WTC11 (cell line): Measurements from ENCODE around the gene CHERP. TPM values are rescaled to one million over a fixed set of nuclear protein-coding genes. Genes with fewer than 3 reads are reported as not detected.
"Not testable (repeated sequence)": the region's sequence is repeated elsewhere in the genome, so short reads cannot be mapped to it uniquely, and the experiment has no call there.

ENCODE experiments used
- ATAC-seq: fragments of 200-7000 bp; cut with Tn5 transposase; 2 replicates; pipeline ENCODE4 v1.10.0; 2021; ENCODE audit warnings: mild to moderate bottlenecking, moderate library complexity
- CTCF ChIA-PET: fragments of 300-600 bp; sonication (Branson Sonifier 250); formaldehyde crosslinking; loops from one replicate; lab custom pipeline; 2021; ENCODE audit warnings: antibody characterized with exemption; lab: Charles Lee
- POLR2A ChIA-PET: fragments of 350-600 bp; sonication (Branson Sonifier 250); formaldehyde crosslinking; loops from one replicate; lab custom pipeline; 2021; ENCODE audit warnings: antibody characterized with exemption; lab: Charles Lee
- DNase-seq: peaks from one replicate; pipeline ENCODE4 v3.0.0; 2021; ENCODE audit warnings: low spot score
- H3K27ac Mint-ChIP-seq: 2 replicates; pipeline ENCODE4 v1.8.0; 2021; ENCODE audit warnings: mixed read lengths
- H3K27me3 Mint-ChIP-seq: 2 replicates; pipeline ENCODE4 v1.8.0; 2021; ENCODE audit warnings: low read depth, mild to moderate bottlenecking, moderate library complexity, mixed read lengths
- H3K36me3 Mint-ChIP-seq: 2 replicates; pipeline ENCODE4 v1.8.0; 2021; ENCODE audit warnings: mixed read lengths
- H3K4me1 Mint-ChIP-seq: 2 replicates; pipeline ENCODE4 v1.8.0; 2022; ENCODE audit warnings: mixed read lengths
- H3K4me3 Mint-ChIP-seq: 2 replicates; pipeline ENCODE4 v1.8.0; 2021; ENCODE audit warnings: mild to moderate bottlenecking, moderate library complexity, mixed read lengths
- H3K9me3 Mint-ChIP-seq: 2 replicates; pipeline ENCODE4 v1.8.0; 2021; ENCODE audit warnings: mixed read lengths
- AFF4 ChIP-seq: sonication (generic); formaldehyde crosslinking; IDR thresholded peaks from 2 replicates; pipeline ENCODE4 v1.8.1; 2023; ENCODE audit warnings: mild to moderate bottlenecking, missing genetic modification reagents, borderline replicate concordance
- ATF1 ChIP-seq: sonication (generic); formaldehyde crosslinking; IDR thresholded peaks from 2 replicates; pipeline ENCODE4 v1.8.1; 2023; ENCODE audit warnings: mild to moderate bottlenecking, moderate library complexity, missing genetic modification reagents
- ESRRA ChIP-seq: sonication (generic); formaldehyde crosslinking; IDR thresholded peaks from 2 replicates; pipeline ENCODE4 v1.8.1; 2022; ENCODE audit warnings: mild to moderate bottlenecking, missing genetic modification reagents, borderline replicate concordance
- FOXP4 ChIP-seq: sonication (generic); formaldehyde crosslinking; IDR thresholded peaks from 2 replicates; pipeline ENCODE4 v1.8.0; 2022; ENCODE audit warnings: mild to moderate bottlenecking, missing genetic modification reagents
- GTF2I ChIP-seq: fragments of 250-450 bp; sonication (Bioruptor Pico); conservative IDR thresholded peaks from 2 replicates; pipeline ENCODE4 v1.4.0; 2021; ENCODE audit warnings: mild to moderate bottlenecking
- IRF2 ChIP-seq: sonication (generic); formaldehyde crosslinking; IDR thresholded peaks from 2 replicates; pipeline ENCODE4 v1.8.0; 2022; ENCODE audit warnings: low read depth, missing genetic modification reagents, borderline replicate concordance
- NR1H2 ChIP-seq: sonication (generic); formaldehyde crosslinking; IDR thresholded peaks from 2 replicates; pipeline ENCODE4 v1.9.0; 2021; ENCODE audit warnings: mild to moderate bottlenecking, moderate library complexity, missing genetic modification reagents
- TEAD1 ChIP-seq: sonication (generic); formaldehyde crosslinking; IDR thresholded peaks from 2 replicates; pipeline ENCODE4 v1.8.0; 2022; ENCODE audit warnings: mild to moderate bottlenecking, missing genetic modification reagents
- ZNF121 ChIP-seq: sonication (generic); formaldehyde crosslinking; IDR thresholded peaks from 2 replicates; pipeline ENCODE4 v1.8.0; 2023; ENCODE audit warnings: missing genetic modification reagents
- ZNF532 ChIP-seq: fragments of 250-450 bp; sonication (Bioruptor Pico); IDR thresholded peaks from 2 replicates; pipeline ENCODE4 v1.9.0; 2021; ENCODE audit warnings: mild to moderate bottlenecking, borderline replicate concordance
- total RNA-seq: library from RNA; stranded (reverse); gene quantifications from 3 replicates; pipeline ENCODE4 v1.2.3, GENCODE V29; 2021
- TF ChIP-seq, protein P1 (sequence below): sonication (generic); formaldehyde crosslinking; IDR thresholded peaks from 2 replicates; pipeline ENCODE4 v1.8.1; 2022; ENCODE audit warnings: missing genetic modification reagents, borderline replicate concordance
- TF ChIP-seq, protein P2 (sequence below): sonication (generic); formaldehyde crosslinking; IDR thresholded peaks from 2 replicates; pipeline ENCODE4 v1.8.1; 2023; ENCODE audit warnings: mild to moderate bottlenecking, moderate library complexity, missing genetic modification reagents

The CHERP gene
- total RNA-seq, 1 experiment from 2014 or later = 98.7 TPM

DNA sequence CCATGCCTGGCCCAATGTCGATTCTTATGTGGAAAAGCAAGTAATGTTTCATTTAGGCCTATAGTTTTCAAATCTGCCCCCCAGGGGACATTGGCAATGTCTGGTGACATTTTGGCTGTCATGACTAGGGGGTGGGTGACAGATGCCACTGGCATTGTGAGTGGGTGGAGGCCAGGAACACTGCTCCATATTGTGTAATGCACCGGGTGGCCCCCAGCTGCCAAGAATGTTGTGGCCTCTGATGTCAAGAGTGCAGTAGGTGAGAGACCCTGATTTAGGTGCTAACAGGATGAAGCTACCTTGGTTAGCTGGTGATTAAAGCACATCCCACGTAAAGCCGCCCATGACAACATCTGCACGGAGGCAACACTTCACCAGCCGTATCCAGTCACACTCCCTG, 35.3 kb downstream of the CHERP start (continued):
- TF ChIP-seq, protein P1, sequence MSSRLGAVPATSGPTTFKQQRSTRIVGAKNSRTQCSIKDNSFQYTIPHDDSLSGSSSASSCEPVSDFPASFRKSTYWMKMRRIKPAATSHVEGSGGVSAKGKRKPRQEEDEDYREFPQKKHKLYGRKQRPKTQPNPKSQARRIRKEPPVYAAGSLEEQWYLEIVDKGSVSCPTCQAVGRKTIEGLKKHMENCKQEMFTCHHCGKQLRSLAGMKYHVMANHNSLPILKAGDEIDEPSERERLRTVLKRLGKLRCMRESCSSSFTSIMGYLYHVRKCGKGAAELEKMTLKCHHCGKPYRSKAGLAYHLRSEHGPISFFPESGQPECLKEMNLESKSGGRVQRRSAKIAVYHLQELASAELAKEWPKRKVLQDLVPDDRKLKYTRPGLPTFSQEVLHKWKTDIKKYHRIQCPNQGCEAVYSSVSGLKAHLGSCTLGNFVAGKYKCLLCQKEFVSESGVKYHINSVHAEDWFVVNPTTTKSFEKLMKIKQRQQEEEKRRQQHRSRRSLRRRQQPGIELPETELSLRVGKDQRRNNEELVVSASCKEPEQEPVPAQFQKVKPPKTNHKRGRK (CRISPR knock-in tag) = no peak
- TF ChIP-seq AFF4 (CRISPR knock-in tag) (no peak), FOXP4 (CRISPR knock-in tag) (no peak), ZNF532 (CRISPR knock-in tag) (no peak), NR1H2 (CRISPR knock-in tag) (no peak), ESRRA (CRISPR knock-in tag) (no peak), TEAD1 (CRISPR knock-in tag) (no peak), IRF2 (CRISPR knock-in tag) (no peak), GTF2I (no peak), ATF1 (CRISPR knock-in tag) (no peak), ZNF121 (CRISPR knock-in tag) (no peak)
- TF ChIP-seq, protein P2, sequence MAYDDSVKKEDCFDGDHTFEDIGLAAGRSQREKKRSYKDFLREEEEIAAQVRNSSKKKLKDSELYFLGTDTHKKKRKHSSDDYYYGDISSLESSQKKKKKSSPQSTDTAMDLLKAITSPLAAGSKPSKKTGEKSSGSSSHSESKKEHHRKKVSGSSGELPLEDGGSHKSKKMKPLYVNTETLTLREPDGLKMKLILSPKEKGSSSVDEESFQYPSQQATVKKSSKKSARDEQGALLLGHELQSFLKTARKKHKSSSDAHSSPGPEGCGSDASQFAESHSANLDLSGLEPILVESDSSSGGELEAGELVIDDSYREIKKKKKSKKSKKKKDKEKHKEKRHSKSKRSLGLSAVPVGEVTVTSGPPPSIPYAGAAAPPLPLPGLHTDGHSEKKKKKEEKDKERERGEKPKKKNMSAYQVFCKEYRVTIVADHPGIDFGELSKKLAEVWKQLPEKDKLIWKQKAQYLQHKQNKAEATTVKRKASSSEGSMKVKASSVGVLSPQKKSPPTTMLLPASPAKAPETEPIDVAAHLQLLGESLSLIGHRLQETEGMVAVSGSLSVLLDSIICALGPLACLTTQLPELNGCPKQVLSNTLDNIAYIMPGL = no peak

- H3K27ac Mint-ChIP-seq, H3K4me3 Mint-ChIP-seq, H3K9me3 Mint-ChIP-seq, POLR2A ChIA-PET, H3K36me3 Mint-ChIP-seq, DNase-seq, ATAC-seq, H3K27me3 Mint-ChIP-seq, H3K4me1 Mint-ChIP-seq, CTCF ChIA-PET: not testable (repeated sequence)
These were observed 36.1 kb downstream of the CHERP start for GRCh38 chr19:16506161-16506560.
